ENCODE data around the gene MARCKSL1.
"Not testable (repeated sequence)": the region's sequence is repeated elsewhere in the genome, so short reads cannot be mapped to it uniquely, and the experiment has no call there.

MARCKSL1 gene

GRCh38 chr1:32318127-32318869 lies 17.7 kb downstream of the MARCKSL1 start:
- Histone ChIP-seq H3K27me3 (ENCODE audit: control insufficient read depth, insufficient read depth, low read length) (no peaks in the 10 kb centered on the region), H3K4me3 (ENCODE audit: low read length) (no peak overlapping the region), H3K36me3 (ENCODE audit: control insufficient read depth, insufficient read depth, low read length) (peaks cover 4% of the 10 kb centered on the region), H3K9ac (ENCODE audit: low read length) (no peak overlapping the region), H3K4me1 (ENCODE audit: control insufficient read depth, insufficient read depth, low read length) (no peaks in the 10 kb centered on the region), H3K27ac (ENCODE audit: low read depth, low read length) (no peak overlapping the region)

DNA sequence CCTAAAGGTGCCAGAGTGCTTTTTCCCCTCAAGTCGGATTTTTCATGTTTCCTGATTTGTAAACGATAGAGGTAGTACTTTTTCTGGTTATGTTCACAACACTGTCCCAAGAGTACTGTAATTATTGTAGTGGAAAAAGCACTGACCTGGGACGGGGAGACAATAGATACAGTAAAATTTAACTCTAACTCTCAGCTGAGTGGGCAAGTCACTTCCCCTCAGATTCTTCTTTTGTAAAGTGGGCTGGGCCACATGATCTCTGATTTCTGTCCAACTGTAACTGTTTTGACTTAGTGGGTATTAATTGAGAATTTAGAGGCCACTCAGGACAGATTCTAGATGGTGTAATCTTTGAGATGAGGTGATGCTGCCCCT lies 19.1 kb downstream of the MARCKSL1 start:
- peaks cover 4% of the 10 kb centered on the region for H3K36me3 ChIP-seq (ENCODE audit: control insufficient read depth, insufficient read depth, low read length)
- H3K4me3 ChIP-seq (ENCODE audit: low read length): no peak overlapping the region
- no peaks in the 10 kb centered on the region for H3K27me3 ChIP-seq (ENCODE audit: control insufficient read depth, insufficient read depth, low read length)
- no peak overlapping the region for H3K9ac ChIP-seq (ENCODE audit: low read length)
- no peaks in the 10 kb centered on the region for H3K4me1 ChIP-seq (ENCODE audit: control insufficient read depth, insufficient read depth, low read length)
- H3K27ac ChIP-seq (ENCODE audit: low read depth, low read length): no peak overlapping the region

- Histone ChIP-seq H3K36me3 (ENCODE audit: control insufficient read depth, insufficient read depth, low read length) (peaks cover 2% of the 10 kb centered on the region), H3K9ac (ENCODE audit: low read length) (no peak overlapping the region), H3K27ac (ENCODE audit: low read depth, low read length) (no peak overlapping the region)
Measured at GRCh38 chr1:32311709-32312393, 24.2 kb downstream of the MARCKSL1 start.

GRCh38 chr1:32309960-32310359 lies 26.1 kb downstream of the MARCKSL1 start:
- H3K27me3 ChIP-seq (ENCODE audit: control insufficient read depth, insufficient read depth, low read length): no peaks in the 10 kb centered on the region
- H3K36me3 ChIP-seq (ENCODE audit: control insufficient read depth, insufficient read depth, low read length): peaks cover 6% of the 10 kb centered on the region
- no peak overlapping the region for H3K4me3 ChIP-seq (ENCODE audit: low read length)
- H3K27ac ChIP-seq (ENCODE audit: low read depth, low read length): no peak overlapping the region
- peaks cover 2% of the 10 kb centered on the region for H3K4me1 ChIP-seq (ENCODE audit: control insufficient read depth, insufficient read depth, low read length)
- H3K9ac ChIP-seq (ENCODE audit: low read length): no peak overlapping the region

More at GRCh38 chr1:32311709-32312393, 24.2 kb downstream of the MARCKSL1 start:
- Histone ChIP-seq H3K4me3 (ENCODE audit: low read length) (no peak overlapping the region), H3K27me3 (ENCODE audit: control insufficient read depth, insufficient read depth, low read length) (no peaks in the 10 kb centered on the region), H3K4me1 (ENCODE audit: control insufficient read depth, insufficient read depth, low read length) (peaks cover 2% of the 10 kb centered on the region)

DNA sequence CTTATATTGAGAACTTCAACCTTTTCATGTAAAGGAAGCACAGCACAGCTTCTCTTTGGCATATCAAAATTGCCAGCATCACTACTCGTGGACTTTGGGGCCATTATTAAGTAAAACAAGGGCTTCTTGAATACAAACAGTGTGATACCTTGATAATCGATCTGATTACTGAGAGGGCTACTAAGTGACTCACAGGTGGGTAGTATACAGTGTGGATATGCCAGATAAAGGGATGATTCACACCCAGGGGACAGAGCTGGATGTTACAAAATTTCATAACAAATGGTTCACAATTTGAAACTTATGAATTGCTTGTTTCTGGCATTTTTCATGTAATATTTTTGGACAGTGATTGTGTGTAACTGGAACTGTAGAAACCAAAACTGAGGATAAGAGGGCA lies 28.7 kb downstream of the MARCKSL1 start:
- peaks cover 21% of the 10 kb centered on the region for H3K36me3 ChIP-seq (ENCODE audit: control insufficient read depth, insufficient read depth, low read length)
- peaks cover 2% of the 10 kb centered on the region for H3K4me1 ChIP-seq (ENCODE audit: control insufficient read depth, insufficient read depth, low read length)
- no peak overlapping the region for H3K4me3 ChIP-seq (ENCODE audit: low read length)
- H3K27me3 ChIP-seq (ENCODE audit: control insufficient read depth, insufficient read depth, low read length): no peaks in the 10 kb centered on the region
- no peak overlapping the region for H3K9ac ChIP-seq (ENCODE audit: low read length)
- no peak overlapping the region for H3K27ac ChIP-seq (ENCODE audit: low read depth, low read length)

GRCh38 chr1:32305310-32305709 lies 30.7 kb downstream of the MARCKSL1 start:
- peaks cover 21% of the 10 kb centered on the region for H3K36me3 ChIP-seq (ENCODE audit: control insufficient read depth, insufficient read depth, low read length)
- peaks cover 2% of the 10 kb centered on the region for H3K4me1 ChIP-seq (ENCODE audit: control insufficient read depth, insufficient read depth, low read length)
- no peak overlapping the region for H3K9ac ChIP-seq (ENCODE audit: low read length)
- no peak overlapping the region for H3K4me3 ChIP-seq (ENCODE audit: low read length)
- H3K27me3 ChIP-seq (ENCODE audit: control insufficient read depth, insufficient read depth, low read length): no peaks in the 10 kb centered on the region
- H3K27ac ChIP-seq (ENCODE audit: low read depth, low read length): no peak overlapping the region

DNA sequence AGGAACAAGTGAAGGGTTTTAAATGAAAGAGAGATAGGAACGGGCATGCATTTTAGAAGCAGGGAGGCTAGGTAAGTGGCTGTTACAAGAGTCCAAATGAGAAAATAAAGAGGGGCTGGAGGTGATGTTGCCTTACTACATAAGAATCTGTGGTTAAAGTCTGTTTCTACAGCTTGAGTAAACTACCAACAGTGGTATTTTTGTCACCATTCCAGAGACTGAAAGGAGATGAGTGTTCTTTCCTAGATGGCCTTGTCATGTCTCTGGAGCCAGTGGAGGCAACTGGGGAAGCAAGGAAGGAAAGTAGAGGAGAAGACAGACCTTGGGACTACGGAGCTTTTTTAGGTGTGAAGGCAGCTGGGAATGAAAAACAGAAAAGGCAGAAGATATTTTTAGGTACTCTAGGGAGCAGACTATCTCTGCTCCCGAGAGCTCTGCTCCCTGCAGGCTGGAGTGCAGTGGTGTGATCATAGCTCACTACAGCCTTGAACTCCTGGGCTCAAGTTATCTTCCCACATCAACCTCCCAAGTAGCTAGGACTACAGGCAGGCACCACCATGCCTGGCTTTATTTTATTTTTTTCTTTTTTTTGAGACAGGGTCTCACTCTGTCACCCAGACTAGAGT lies 31.9 kb downstream of the MARCKSL1 start:
- no peak overlapping the region for H3K27ac ChIP-seq (ENCODE audit: low read depth, low read length)
- H3K4me1 ChIP-seq (ENCODE audit: control insufficient read depth, insufficient read depth, low read length): no peaks in the 10 kb centered on the region
- no peak overlapping the region for H3K9ac ChIP-seq (ENCODE audit: low read length)
- H3K27me3 ChIP-seq (ENCODE audit: control insufficient read depth, insufficient read depth, low read length): no peaks in the 10 kb centered on the region
- H3K36me3 ChIP-seq (ENCODE audit: control insufficient read depth, insufficient read depth, low read length): peaks cover 21% of the 10 kb centered on the region
- no peak overlapping the region for H3K4me3 ChIP-seq (ENCODE audit: low read length)

- H3K27ac ChIP-seq (ENCODE audit: low read depth, low read length): no peak overlapping the region
- no peaks in the 10 kb centered on the region for H3K27me3 ChIP-seq (ENCODE audit: control insufficient read depth, insufficient read depth, low read length)
- no peaks in the 10 kb centered on the region for H3K4me1 ChIP-seq (ENCODE audit: control insufficient read depth, insufficient read depth, low read length)
- peaks cover 21% of the 10 kb centered on the region for H3K36me3 ChIP-seq (ENCODE audit: control insufficient read depth, insufficient read depth, low read length)
- H3K4me3 ChIP-seq (ENCODE audit: low read length): no peak overlapping the region
- H3K9ac ChIP-seq (ENCODE audit: low read length): no peak overlapping the region
Measured at GRCh38 chr1:32303358-32303757, 32.7 kb downstream of the MARCKSL1 start.

DNA sequence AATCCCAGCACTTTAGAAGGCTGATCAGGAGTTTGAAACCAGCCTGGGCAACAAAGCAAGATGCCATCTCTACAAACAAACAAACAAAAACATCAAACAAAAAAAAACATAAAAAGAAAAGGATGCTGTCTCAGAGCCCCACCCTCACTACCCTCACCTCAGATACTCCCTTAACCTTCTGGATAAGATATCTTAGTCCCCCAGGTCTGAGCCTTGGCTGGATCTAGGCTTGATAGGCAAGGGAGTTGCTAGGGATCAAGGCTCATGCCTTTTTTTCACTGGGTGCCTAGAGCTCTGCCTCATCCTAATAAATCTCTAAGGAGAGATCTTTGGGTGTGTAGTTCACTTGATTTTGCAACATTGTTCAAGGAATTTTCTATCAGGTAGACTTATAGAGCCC lies 36.7 kb downstream of the MARCKSL1 start:
- H3K36me3 ChIP-seq (ENCODE audit: control insufficient read depth, insufficient read depth, low read length): peaks cover 14% of the 10 kb centered on the region

GRCh38 chr1:32298211-32298610 lies 37.8 kb downstream of the MARCKSL1 start:
- not testable (repeated sequence) for H3K27me3 ChIP-seq (ENCODE audit: control insufficient read depth, insufficient read depth, low read length); H3K36me3 ChIP-seq (ENCODE audit: control insufficient read depth, insufficient read depth, low read length); H3K4me1 ChIP-seq (ENCODE audit: control insufficient read depth, insufficient read depth, low read length); H3K9ac ChIP-seq (ENCODE audit: low read length); H3K27ac ChIP-seq (ENCODE audit: low read depth, low read length); H3K4me3 ChIP-seq (ENCODE audit: low read length)

More for the DNA sequence above, 36.7 kb downstream of the MARCKSL1 start:
- no peak overlapping the region for H3K4me3 ChIP-seq (ENCODE audit: low read length)
- H3K9ac ChIP-seq (ENCODE audit: low read length): no peak overlapping the region
- no peak overlapping the region for H3K27ac ChIP-seq (ENCODE audit: low read depth, low read length)
- H3K27me3 ChIP-seq (ENCODE audit: control insufficient read depth, insufficient read depth, low read length): no peaks in the 10 kb centered on the region
- H3K4me1 ChIP-seq (ENCODE audit: control insufficient read depth, insufficient read depth, low read length): no peaks in the 10 kb centered on the region

- Histone ChIP-seq H3K4me1 (ENCODE audit: control insufficient read depth, insufficient read depth, low read length) (no peaks in the 10 kb centered on the region), H3K36me3 (ENCODE audit: control insufficient read depth, insufficient read depth, low read length) (no peaks in the 10 kb centered on the region), H3K27ac (ENCODE audit: low read depth, low read length) (peak within 1 kb of the TSS; percentile 78), H3K9ac (ENCODE audit: low read length) (peak within 1 kb of the TSS; percentile 94), H3K4me3 (ENCODE audit: low read length) (peak within 1 kb of the TSS; percentile 99), H3K27me3 (ENCODE audit: control insufficient read depth, insufficient read depth, low read length) (no peaks in the 10 kb centered on the region)
Measured at GRCh38 chr1:32291708-32292538, 44.1 kb downstream of the MARCKSL1 start, which contains the start of gene HDAC1. HDAC1 (plus strand) TSS chr1:32292083; CDS start chr1:32292170, 87 bp downstream.

- peak overlapping the region; percentile 71 for H3K4me3 ChIP-seq (ENCODE audit: low read length)
- H3K4me1 ChIP-seq (ENCODE audit: control insufficient read depth, insufficient read depth, low read length): no peaks in the 10 kb centered on the region
- no peaks in the 10 kb centered on the region for H3K27me3 ChIP-seq (ENCODE audit: control insufficient read depth, insufficient read depth, low read length)
- peak overlapping the region; percentile 78 for H3K27ac ChIP-seq (ENCODE audit: low read depth, low read length)
- H3K9ac ChIP-seq (ENCODE audit: low read length): peak overlapping the region; percentile 19
- no peaks in the 10 kb centered on the region for H3K36me3 ChIP-seq (ENCODE audit: control insufficient read depth, insufficient read depth, low read length)
Measured at GRCh38 chr1:32291145-32291707, 44.8 kb downstream of the MARCKSL1 start.

All from rectal smooth muscle tissue (tissue), 1 donor.